ENCODE measurements around the gene MSL3B.

MSL3B gene

GRCh38 chr2:233829193-233830110 is 38.7 kb downstream of the MSL3B start:
- no peak overlapping the region for H3K9ac ChIP-seq (ENCODE audit: low read depth in 2 of 2, low read length in 2 of 2)
- H3K4me1 ChIP-seq, result no peaks in the 10 kb centered on the region
- no peaks in the 10 kb centered on the region for H3K27me3 ChIP-seq
- DNase-seq, result no peak
- H3K4me3 ChIP-seq, result no peak overlapping the region
- no peak overlapping the region for H3K27ac ChIP-seq
- TF ChIP-seq, protein P1, sequence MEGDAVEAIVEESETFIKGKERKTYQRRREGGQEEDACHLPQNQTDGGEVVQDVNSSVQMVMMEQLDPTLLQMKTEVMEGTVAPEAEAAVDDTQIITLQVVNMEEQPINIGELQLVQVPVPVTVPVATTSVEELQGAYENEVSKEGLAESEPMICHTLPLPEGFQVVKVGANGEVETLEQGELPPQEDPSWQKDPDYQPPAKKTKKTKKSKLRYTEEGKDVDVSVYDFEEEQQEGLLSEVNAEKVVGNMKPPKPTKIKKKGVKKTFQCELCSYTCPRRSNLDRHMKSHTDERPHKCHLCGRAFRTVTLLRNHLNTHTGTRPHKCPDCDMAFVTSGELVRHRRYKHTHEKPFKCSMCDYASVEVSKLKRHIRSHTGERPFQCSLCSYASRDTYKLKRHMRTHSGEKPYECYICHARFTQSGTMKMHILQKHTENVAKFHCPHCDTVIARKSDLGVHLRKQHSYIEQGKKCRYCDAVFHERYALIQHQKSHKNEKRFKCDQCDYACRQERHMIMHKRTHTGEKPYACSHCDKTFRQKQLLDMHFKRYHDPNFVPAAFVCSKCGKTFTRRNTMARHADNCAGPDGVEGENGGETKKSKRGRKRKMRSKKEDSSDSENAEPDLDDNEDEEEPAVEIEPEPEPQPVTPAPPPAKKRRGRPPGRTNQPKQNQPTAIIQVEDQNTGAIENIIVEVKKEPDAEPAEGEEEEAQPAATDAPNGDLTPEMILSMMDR (IDR thresholded peaks at IDR 0.05), result no peak
- H3K9me3 ChIP-seq, result no peaks in the 10 kb centered on the region
- intact Hi-C loops (cut with DNase I), result loop anchor here (2.0 kb wide), 1 partner anchor 383 kb away; no protein-coding TSS in a partner anchor
- no peaks in the 10 kb centered on the region for H3K36me3 ChIP-seq

- no peaks in the 10 kb centered on the region for H3K36me3 ChIP-seq
- H3K27ac ChIP-seq, result no peak overlapping the region
- H3K27me3 ChIP-seq, result no peaks in the 10 kb centered on the region
- DNase-seq, result no peak
- TF ChIP-seq, protein P1 (IDR thresholded peaks at IDR 0.05), result no peak
- H3K9me3 ChIP-seq, result no peaks in the 10 kb centered on the region
- no peak overlapping the region for H3K9ac ChIP-seq (ENCODE audit: low read depth in 2 of 2, low read length in 2 of 2)
- intact Hi-C loops (cut with DNase I), result no loop called here
- H3K4me3 ChIP-seq, result no peak overlapping the region
- no peaks in the 10 kb centered on the region for H3K4me1 ChIP-seq
Measured at GRCh38 chr2:233828546-233829192, 39.5 kb downstream of the MSL3B start.

DNA sequence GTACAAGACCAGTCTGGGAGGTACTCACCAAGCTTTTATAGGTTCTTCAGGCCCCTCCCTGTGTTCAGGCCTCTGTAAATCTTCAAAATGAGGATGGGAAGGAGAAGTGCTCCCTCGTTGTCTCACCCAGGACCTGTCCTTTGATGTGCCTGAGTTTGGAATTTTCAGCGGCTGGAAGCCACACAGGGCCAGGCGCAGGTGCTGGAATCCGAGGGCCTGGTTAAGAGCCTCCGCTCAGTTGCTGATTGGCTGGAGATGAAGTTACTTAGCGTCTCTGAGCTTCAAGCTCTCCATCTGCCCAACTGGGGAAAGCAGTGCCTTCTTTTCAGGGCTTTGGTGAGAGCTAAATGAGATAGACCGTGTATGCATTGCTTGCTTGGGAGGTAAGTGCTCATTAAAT is 43.8 kb downstream of the MSL3B start:
- Histone ChIP-seq H3K27me3 (no peaks in the 10 kb centered on the region), H3K9ac (ENCODE audit: low read depth in 2 of 2, low read length in 2 of 2) (no peak overlapping the region), H3K9me3 (no peaks in the 10 kb centered on the region), H3K4me1 (no peaks in the 10 kb centered on the region), H3K36me3 (no peaks in the 10 kb centered on the region), H3K27ac (no peak overlapping the region), H3K4me3 (no peak overlapping the region)
- DNase-seq, result no peak
- intact Hi-C loops (cut with DNase I), result no loop called here
- TF ChIP-seq, protein P1 (IDR thresholded peaks at IDR 0.05), result no peak

DNA sequence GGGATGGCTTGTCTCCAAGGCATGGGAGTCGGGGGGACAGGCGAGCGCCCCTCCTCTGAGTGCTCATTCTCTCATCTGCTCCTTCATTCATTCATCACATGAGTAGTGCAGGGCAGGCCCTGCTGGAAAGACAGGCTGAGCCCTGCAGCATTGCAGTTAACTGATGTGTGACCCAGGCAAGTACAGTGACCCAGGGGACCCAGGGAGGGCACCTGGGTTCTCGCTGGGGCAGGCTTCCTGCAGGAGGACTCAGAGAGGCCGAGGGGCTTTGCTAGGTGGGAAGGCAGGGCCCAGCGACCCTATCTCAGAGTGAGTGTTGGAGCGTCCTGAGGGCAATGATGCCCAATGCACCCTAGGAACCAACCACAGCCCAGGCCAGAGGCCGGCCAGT is 44.5 kb downstream of the MSL3B start:
- H3K27me3 ChIP-seq, result no peaks in the 10 kb centered on the region
- no peaks in the 10 kb centered on the region for H3K9me3 ChIP-seq
- H3K36me3 ChIP-seq, result no peaks in the 10 kb centered on the region
- no peak overlapping the region for H3K9ac ChIP-seq (ENCODE audit: low read depth in 2 of 2, low read length in 2 of 2)
- no peaks in the 10 kb centered on the region for H3K4me1 ChIP-seq
- TF ChIP-seq, protein P1 (IDR thresholded peaks at IDR 0.05), result no peak
- no peak overlapping the region for H3K4me3 ChIP-seq
- no peak for DNase-seq
- H3K27ac ChIP-seq, result no peak overlapping the region
- intact Hi-C loops (cut with DNase I), result no loop called here

GRCh38 chr2:233822781-233823730 is 45.1 kb downstream of the MSL3B start:
- no peak overlapping the region for H3K4me3 ChIP-seq
- H3K36me3 ChIP-seq, result no peaks in the 10 kb centered on the region
- intact Hi-C loops (cut with DNase I), result no loop called here
- H3K27me3 ChIP-seq, result no peaks in the 10 kb centered on the region
- no peaks in the 10 kb centered on the region for H3K9me3 ChIP-seq
- H3K4me1 ChIP-seq, result no peaks in the 10 kb centered on the region
- no peak overlapping the region for H3K9ac ChIP-seq (ENCODE audit: low read depth in 2 of 2, low read length in 2 of 2)
- TF ChIP-seq, protein P1 (IDR thresholded peaks at IDR 0.05), result no peak
- no peak for DNase-seq
- H3K27ac ChIP-seq, result no peak overlapping the region
